Spleen (tissue), 11 donors: Measurements from ENCODE around the gene TACC3. TPM values are rescaled to one million over a fixed set of nuclear protein-coding genes. Genes with fewer than 3 reads are reported as not detected.

Experiments used
- DNase-seq: peaks from one replicate; pipeline ENCODE4 v3.0.0-alpha.2; 2020
- H3K27ac ChIP-seq, 8 donors: fragments of 200-600 bp; sonication (generic) in 7 of 8; 1 replicate in 4 of 8; 2 replicates in 4 of 8; pipeline versions ENCODE4 v1.5.0 to v1.8.0; 2016 to 2021; ENCODE audit warnings: inconsistent platforms in 4 of 8, mild to moderate bottlenecking in 4 of 8, moderate library complexity in 1 of 8
- H3K27me3 ChIP-seq, 7 donors: fragments of 200-600 bp; sonication (generic) in 6 of 7; replicated peaks in 1 of 7; 1 replicate in 4 of 7; 2 replicates in 3 of 7; pipeline versions ENCODE4 v1.5.0 to v1.8.0; 2016 to 2021; ENCODE audit warnings: inconsistent platforms in 3 of 7, mild to moderate bottlenecking in 1 of 7
- H3K36me3 ChIP-seq, 6 donors: fragments of 200-600 bp; sonication (generic) in 5 of 6; 1 replicate in 4 of 6; 2 replicates in 2 of 6; pipeline versions ENCODE4 v1.5.0 to v1.8.0; 2016 to 2021; ENCODE audit warnings: inconsistent platforms in 2 of 6
- H3K4me1 ChIP-seq, 6 donors: fragments of 200-600 bp; sonication (generic) in 5 of 6; 1 replicate in 3 of 6; 2 replicates in 3 of 6; pipeline versions ENCODE4 v1.5.0 to v1.8.0; 2016 to 2021; ENCODE audit warnings: inconsistent platforms in 3 of 6
- H3K4me3 ChIP-seq, 8 donors: fragments of 200-600 bp; sonication (generic) in 7 of 8; 1 replicate in 4 of 8; 2 replicates in 4 of 8; pipeline versions ENCODE4 v1.5.0 to v1.8.0; 2016 to 2021; ENCODE audit warnings: inconsistent platforms in 4 of 8, mild to moderate bottlenecking in 4 of 8, moderate library complexity in 2 of 8
- H3K9me3 ChIP-seq, 8 donors: fragments of 200-600 bp; sonication (generic) in 7 of 8; 1 replicate in 4 of 8; 2 replicates in 4 of 8; pipeline versions ENCODE4 v1.5.0 to v1.8.0; 2016 to 2021; ENCODE audit warnings: inconsistent platforms in 4 of 8
- POLR2A ChIP-seq, 3 donors: fragments of 450-650 bp; IDR thresholded peaks; one replicate each; pipeline ENCODE4 v1.5.1; 2017; ENCODE audit warnings: antibody characterized with exemption in 3 of 3, mild to moderate bottlenecking in 1 of 3
- POLR2AphosphoS5 ChIP-seq, 3 donors: sonication (generic); formaldehyde crosslinking; IDR thresholded peaks; one replicate each; pipeline ENCODE4 v1.5.1; 2017; ENCODE audit warnings: antibody characterized with exemption in 3 of 3
- WGBS, 5 donors: extraction: QIAGEN DNeasy Blood & Tissue Kit in 3 of 5; methylation state at CpG; one replicate each; pipeline versions ENCODE4 v1.1.5 to v1.1.7; 2013 to 2018; 5-methylcytosine and 5-hydroxymethylcytosine counted together
- intact Hi-C: fragments of 100-400 bp; cut with DNase I; formaldehyde crosslinking; loops from one replicate; pipeline ENCODE4 v1.15.0; 2023; ENCODE audit warnings: low total_unique reads
- polyA plus RNA-seq, 3 donors: library from polyadenylated mRNA; stranded (reverse); fragments of 200-250 nt; gene quantifications; one replicate each; pipeline ENCODE4 v1.2.1, GENCODE V29; 2013
- total RNA-seq, 7 donors: library from RNA; depleted of rRNA in 3 of 7; stranded (reverse); fragments of >200 nt in 3 of 7; fragmentation: NEBNext Ultra II Directional in 4 of 7; extraction: Animal tissue kit (Norgen Biotek cat#: 25700) in 4 of 7; gene quantifications; one replicate each; pipeline versions ENCODE4 v1.1.0 to v1.2.1, GENCODE V29; 2016 to 2021
- TF ChIP-seq, protein P1 (sequence below), 11 experiments: fragments of 200-600 bp in 7 of 11; fragments of 450-650 bp in 4 of 11; sonication (generic) in 4 of 11; IDR thresholded peaks in 8 of 11; conservative IDR thresholded peaks in 3 of 11; 1 replicate in 7 of 11; 2 replicates in 4 of 11; pipeline versions ENCODE4 v1.4.0 to v1.8.0; 2016 to 2021; ENCODE audit warnings: antibody characterized with exemption in 11 of 11, inconsistent platforms in 4 of 11, mild to moderate bottlenecking in 1 of 11
- donor health status: healthy with polysubstance abuse.
- donor health status: DM: no; HTN: no; CAD: no; lungs with moderate emphysema.
- donor health status: DM: no; HTN: no; CAD: no.
- donor health status: Bipolar disorder and iron deficiency.
- donor health status: healthy.
- donor health status: DM: no; HTN: no; CAD: no.
- donor health status: DM: yes; HTN: yes; CAD: no.

TACC3 gene
- total and polyA plus RNA-seq, 10 donors, result 33.3 to 84.4 (median 53.4) TPM

DNA sequence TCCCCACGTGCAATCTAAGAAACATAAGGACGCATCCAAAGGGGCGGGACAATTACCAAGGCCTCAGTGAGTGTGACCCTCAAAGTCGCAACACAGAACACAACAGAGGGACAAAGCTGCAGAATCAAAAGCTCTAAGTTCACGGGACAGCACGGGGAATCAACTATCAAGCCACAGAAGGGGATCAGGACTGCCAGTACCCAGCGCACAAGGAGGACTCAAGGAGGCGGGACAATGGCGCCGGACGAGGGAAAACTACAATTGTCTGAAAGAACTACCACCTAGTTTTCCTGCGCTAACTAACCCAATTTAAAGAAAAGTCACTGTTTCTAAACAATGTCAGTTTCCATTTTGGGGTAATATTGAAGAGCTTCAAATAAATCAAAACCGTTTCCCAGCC is 38.5 kb upstream of the TACC3 start:
- intact Hi-C loops, result no loop called here
- peaks cover 8 to 25% (median 18%) of the 10 kb centered on the region in 6 donors for H3K4me1 ChIP-seq
- 87 to 89% (median 88%) methylated on average over 13 of the region's 13 CpGs for WGBS, 5 donors
- peak overlapping the region in 6 of 8 donors; percentile 59 to 92 (median 68) for H3K4me3 ChIP-seq
- DNase-seq, result peak; percentile 61
- no peaks in the 10 kb centered on the region for H3K27me3 ChIP-seq
- H3K36me3 ChIP-seq, result no peaks in the 10 kb centered on the region
- H3K27ac ChIP-seq, result peak overlapping the region in 7 of 8 donors; percentile 58 to 85 (median 80)
- H3K9me3 ChIP-seq, result no peaks in the 10 kb centered on the region
- TF ChIP-seq, protein P1, sequence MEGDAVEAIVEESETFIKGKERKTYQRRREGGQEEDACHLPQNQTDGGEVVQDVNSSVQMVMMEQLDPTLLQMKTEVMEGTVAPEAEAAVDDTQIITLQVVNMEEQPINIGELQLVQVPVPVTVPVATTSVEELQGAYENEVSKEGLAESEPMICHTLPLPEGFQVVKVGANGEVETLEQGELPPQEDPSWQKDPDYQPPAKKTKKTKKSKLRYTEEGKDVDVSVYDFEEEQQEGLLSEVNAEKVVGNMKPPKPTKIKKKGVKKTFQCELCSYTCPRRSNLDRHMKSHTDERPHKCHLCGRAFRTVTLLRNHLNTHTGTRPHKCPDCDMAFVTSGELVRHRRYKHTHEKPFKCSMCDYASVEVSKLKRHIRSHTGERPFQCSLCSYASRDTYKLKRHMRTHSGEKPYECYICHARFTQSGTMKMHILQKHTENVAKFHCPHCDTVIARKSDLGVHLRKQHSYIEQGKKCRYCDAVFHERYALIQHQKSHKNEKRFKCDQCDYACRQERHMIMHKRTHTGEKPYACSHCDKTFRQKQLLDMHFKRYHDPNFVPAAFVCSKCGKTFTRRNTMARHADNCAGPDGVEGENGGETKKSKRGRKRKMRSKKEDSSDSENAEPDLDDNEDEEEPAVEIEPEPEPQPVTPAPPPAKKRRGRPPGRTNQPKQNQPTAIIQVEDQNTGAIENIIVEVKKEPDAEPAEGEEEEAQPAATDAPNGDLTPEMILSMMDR (IDR thresholded peaks at IDR 0.05 in 8 of 11, conservative IDR thresholded peaks at IDR 0.05 in 3 of 11), result no peak

DNA sequence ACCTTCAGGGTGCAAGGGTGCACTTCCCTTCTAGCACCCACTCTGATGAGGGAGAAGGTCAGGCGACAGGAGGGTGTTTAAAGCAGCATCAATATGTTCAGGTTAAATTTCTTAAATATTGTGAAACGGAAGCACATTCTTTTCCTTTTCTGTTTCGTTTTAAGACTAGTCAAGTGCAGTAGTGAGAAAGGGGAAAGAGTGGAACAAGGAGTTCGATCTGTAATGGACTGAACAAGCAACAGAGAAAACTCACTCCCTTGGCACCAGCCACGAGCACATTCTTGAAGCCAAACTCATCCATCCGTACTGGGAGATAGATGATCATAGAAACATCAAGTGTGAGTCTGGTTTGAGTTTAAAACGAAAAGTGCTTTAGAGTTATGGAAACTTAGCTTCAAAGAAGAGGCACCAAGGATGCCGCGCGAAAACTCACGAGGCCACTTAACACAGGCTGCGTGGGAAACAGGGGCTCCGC is 38.0 kb upstream of the TACC3 start:
- H3K36me3 ChIP-seq, result no peaks in the 10 kb centered on the region
- TF ChIP-seq POLR2AphosphoS5 (IDR thresholded peaks at IDR 0.05) (no peak), POLR2A (IDR thresholded peaks at IDR 0.05) (no peak)
- TF ChIP-seq, protein P1 (IDR thresholded peaks at IDR 0.05 in 8 of 11, conservative IDR thresholded peaks at IDR 0.05 in 3 of 11), result no peak
- 3 to 5% (median 4%) methylated on average over 13 of the region's 13 CpGs for WGBS, 5 donors
- intact Hi-C loops, result no loop called here
- no peaks in the 10 kb centered on the region for H3K27me3 ChIP-seq
- peak overlapping the region; percentile 58 to 85 (median 78) for H3K27ac ChIP-seq
- H3K9me3 ChIP-seq, result no peaks in the 10 kb centered on the region
- peak overlapping the region; percentile 59 to 92 (median 72) for H3K4me3 ChIP-seq
- no peak for DNase-seq
- H3K4me1 ChIP-seq, result peaks cover 8 to 25% (median 18%) of the 10 kb centered on the region in 6 donors

DNA sequence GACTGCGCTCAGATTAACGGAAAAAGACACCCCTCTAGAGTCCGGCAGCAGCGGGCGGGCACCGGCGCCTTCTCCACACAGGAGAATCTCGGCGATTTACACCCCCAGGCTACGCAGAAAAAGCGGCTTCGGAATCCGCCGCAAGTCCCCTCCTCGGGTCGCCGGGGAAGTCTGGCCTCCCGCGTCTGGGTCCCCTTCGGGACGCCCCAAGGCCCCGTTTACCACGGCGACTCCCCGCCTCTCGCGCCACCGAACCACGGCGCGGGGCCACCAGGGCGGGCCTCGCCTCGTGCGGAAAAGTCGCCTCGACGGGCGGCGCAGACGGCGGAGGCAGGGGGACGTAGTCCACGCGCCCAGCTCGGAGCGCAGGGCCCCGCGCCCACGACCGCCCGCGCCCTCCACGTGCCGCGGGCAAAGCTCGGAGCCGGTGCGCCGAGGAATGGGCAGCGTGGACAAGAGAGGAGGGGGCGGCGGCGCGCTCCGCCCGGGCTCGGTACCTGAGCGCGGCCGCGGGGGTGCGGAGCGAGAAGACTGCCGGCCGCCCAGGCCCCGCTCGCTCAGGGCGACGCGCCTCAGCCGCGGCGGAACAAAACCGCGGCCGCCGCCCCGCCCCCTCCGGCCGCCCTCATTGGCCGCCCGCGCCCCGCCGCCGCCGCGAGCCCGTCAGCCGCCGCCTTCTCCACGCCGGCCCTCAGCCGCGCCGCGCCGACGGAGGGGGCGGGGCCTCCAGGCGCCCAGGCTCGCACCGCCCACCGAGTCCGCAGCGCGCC is 37.4 kb upstream of the TACC3 start, which contains the start of gene FAM53A:
FAM53A (minus strand) TSS at position 578 of the 770 bp plus-strand sequence. CDS start 15,572 bp downstream, outside the sequence.
- TF ChIP-seq, protein P1 (IDR thresholded peaks at IDR 0.05 in 8 of 11, conservative IDR thresholded peaks at IDR 0.05 in 3 of 11), result peak in 1 of 11 experiments; percentile 13
- peak in 2 of 3 donors; percentile 7 to 50 for TF ChIP-seq POLR2AphosphoS5 (IDR thresholded peaks at IDR 0.05)
- TF ChIP-seq POLR2A (IDR thresholded peaks at IDR 0.05), result no peak
- DNase-seq, result no peak

More for the DNA sequence above, 37.4 kb upstream of the TACC3 start, which contains the start of gene FAM53A:
- peak within 1 kb of the TSS; percentile 58 to 85 (median 78) for H3K27ac ChIP-seq
- intact Hi-C loops, result no loop called here
- no peaks in the 10 kb centered on the region for H3K9me3 ChIP-seq
- H3K36me3 ChIP-seq, result no peaks in the 10 kb centered on the region
- WGBS, 5 donors, result 0 to 1% (median 1%) methylated on average over 31 to 118 of the region's 118 CpGs
- peak within 1 kb of the TSS; percentile 59 to 92 (median 72) for H3K4me3 ChIP-seq
- no peaks in the 10 kb centered on the region for H3K27me3 ChIP-seq
- H3K4me1 ChIP-seq, result peaks cover 8 to 25% (median 18%) of the 10 kb centered on the region in 6 donors
